ENCODE data around the gene IL37. TPM values are rescaled to one million over a fixed set of nuclear protein-coding genes. Genes with fewer than 3 reads are reported as not detected.
"Not testable (repeated sequence)": the region's sequence is repeated elsewhere in the genome, so short reads cannot be mapped to it uniquely, and the experiment has no call there.

IL37 gene
- total RNA-seq, 1 experiment from 2014 or later = 2.6 TPM

DNA sequence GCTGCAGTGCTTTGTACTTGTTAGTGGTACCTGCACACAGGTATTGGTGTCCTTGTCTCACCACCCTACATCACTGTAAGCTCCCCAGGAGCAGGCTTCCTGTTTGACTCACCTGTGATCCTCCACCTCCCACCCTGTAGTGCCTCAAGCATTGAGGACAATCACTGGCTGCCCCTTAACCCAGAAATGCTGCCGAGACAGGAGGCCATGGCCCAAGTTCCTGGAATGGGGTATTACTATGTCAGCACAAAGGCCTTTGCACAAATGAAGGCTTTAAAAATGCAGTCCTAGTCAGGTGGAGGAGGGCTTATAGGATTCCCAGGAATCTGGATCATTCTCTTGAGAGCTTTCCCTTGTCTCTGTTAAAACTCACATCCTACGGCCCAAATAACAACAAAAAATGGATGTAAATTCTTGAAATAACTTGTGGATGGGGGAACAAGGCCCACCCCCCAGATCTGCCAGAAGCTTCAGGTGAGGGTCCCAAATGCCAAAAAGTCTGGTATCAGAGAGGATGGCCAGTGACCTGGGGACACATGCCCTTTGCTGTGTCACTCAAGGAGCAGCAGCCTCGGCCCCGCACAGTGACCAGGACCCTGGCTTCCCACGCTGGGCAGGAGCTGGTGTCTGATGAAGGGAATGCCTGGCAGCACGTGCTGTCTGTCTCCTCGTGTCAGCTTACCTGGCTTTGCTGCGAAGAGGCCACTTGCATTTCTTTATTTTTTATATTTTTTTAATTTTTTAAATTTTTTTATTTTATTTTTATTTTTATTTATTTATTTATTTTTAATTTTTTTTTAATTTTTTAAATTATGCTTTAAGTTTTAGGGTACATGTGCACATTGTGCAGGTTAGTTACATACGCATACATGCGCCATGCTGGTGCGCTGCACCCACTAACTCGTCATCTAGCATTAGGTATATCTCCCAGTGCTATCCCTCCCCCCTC, 3.7 kb upstream of the IL37 start:
- no peaks in the 10 kb centered on the region for H3F3A ChIP-seq (ENCODE audit: low read length, unreplicated experiment)
- ChIA-PET CTCF (no interaction called here), POLR2A (ENCODE audit: unreplicated experiment) (interaction anchor here (0.6 kb wide), 1 partner anchor 170 kb away, joined by 7 read pairs; no protein-coding TSS in a partner anchor)
- H3K36me3 ChIP-seq (ENCODE audit: low read depth, low read length) = no peaks in the 10 kb centered on the region
- H2AFZ ChIP-seq (ENCODE audit: low read length) = no peak overlapping the region
- no peak for TF ChIP-seq EZH2phosphoT487 (IDR thresholded peaks at IDR 0.05; ENCODE audit: borderline replicate concordance, low read length)
- TF ChIP-seq, protein P1, sequence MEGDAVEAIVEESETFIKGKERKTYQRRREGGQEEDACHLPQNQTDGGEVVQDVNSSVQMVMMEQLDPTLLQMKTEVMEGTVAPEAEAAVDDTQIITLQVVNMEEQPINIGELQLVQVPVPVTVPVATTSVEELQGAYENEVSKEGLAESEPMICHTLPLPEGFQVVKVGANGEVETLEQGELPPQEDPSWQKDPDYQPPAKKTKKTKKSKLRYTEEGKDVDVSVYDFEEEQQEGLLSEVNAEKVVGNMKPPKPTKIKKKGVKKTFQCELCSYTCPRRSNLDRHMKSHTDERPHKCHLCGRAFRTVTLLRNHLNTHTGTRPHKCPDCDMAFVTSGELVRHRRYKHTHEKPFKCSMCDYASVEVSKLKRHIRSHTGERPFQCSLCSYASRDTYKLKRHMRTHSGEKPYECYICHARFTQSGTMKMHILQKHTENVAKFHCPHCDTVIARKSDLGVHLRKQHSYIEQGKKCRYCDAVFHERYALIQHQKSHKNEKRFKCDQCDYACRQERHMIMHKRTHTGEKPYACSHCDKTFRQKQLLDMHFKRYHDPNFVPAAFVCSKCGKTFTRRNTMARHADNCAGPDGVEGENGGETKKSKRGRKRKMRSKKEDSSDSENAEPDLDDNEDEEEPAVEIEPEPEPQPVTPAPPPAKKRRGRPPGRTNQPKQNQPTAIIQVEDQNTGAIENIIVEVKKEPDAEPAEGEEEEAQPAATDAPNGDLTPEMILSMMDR (conservative IDR thresholded peaks at IDR 0.05; ENCODE audit: low read depth, low read length) = no peak
- no peak for TF ChIP-seq EZH2 (IDR thresholded peaks at IDR 0.05; ENCODE audit: low read length, unreplicated experiment)
- no peak for DNase-seq
- no TSS peak for BruUV-seq (replicated peaks)
- no peaks in the 10 kb centered on the region for H3K79me2 ChIP-seq (ENCODE audit: low read length)
- intact Hi-C loops (cut with micrococcal nuclease) = no loop called here
- H3K4me3 ChIP-seq (ENCODE audit: low read length) = no peak overlapping the region
- no peaks in the 10 kb centered on the region for H3K9me3 ChIP-seq (ENCODE audit: low read length)
- H3K27ac ChIP-seq (ENCODE audit: low read length) = no peak overlapping the region
- no peaks in the 10 kb centered on the region for H4K20me1 ChIP-seq (ENCODE audit: low read length)
- ATAC-seq = no peak
- H3K9ac ChIP-seq (ENCODE audit: low read length) = no peak overlapping the region
- H3K9me2 ChIP-seq (replicated peaks; ENCODE audit: low read length) = no peaks in the 10 kb centered on the region
- H3K4me2 ChIP-seq (ENCODE audit: low read length) = no peak overlapping the region
- peaks cover 11% of the 10 kb centered on the region; the same call in 1 of the 2 replicates for H3K4me1 ChIP-seq (ENCODE audit: insufficient read depth, low read length)
- no peaks in the 10 kb centered on the region for H3K27me3 ChIP-seq (ENCODE audit: low read length)

DNA sequence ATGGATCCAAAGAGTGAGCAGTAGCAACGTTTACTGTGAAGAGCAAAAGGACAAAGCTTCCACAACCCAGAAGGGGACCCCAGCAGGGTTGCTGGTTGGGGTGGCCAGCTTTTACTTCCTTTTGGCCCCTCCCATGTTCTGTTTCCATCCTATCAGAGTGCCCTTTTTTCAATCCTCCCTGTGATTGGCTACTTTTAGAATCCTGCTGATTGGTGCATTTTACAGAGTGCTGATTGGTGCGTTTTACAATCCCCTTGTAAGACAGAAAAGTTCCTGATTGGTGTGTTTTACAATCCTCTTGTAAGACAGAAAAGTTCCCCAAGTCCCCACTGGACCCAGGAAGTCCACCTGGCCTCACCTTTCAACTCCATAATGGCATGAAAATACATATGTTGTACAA, 2.4 kb upstream of the IL37 start:
- POLR2A ChIA-PET (ENCODE audit: unreplicated experiment); DNase-seq; H3F3A ChIP-seq (ENCODE audit: low read length, unreplicated experiment); H3K36me3 ChIP-seq (ENCODE audit: low read depth, low read length); H3K27ac ChIP-seq (ENCODE audit: low read length); ATAC-seq; H3K9me2 ChIP-seq (replicated peaks; ENCODE audit: low read length); CTCF ChIA-PET; H2AFZ ChIP-seq (ENCODE audit: low read length); H3K9ac ChIP-seq (ENCODE audit: low read length); H3K9me3 ChIP-seq (ENCODE audit: low read length); H3K4me2 ChIP-seq (ENCODE audit: low read length); H3K79me2 ChIP-seq (ENCODE audit: low read length); H3K27me3 ChIP-seq (ENCODE audit: low read length); H4K20me1 ChIP-seq (ENCODE audit: low read length); BruUV-seq (replicated peaks); H3K4me3 ChIP-seq (ENCODE audit: low read length); intact Hi-C loops (cut with micrococcal nuclease): not testable (repeated sequence)
- H3K4me1 ChIP-seq (ENCODE audit: insufficient read depth, low read length) = peaks cover 11% of the 10 kb centered on the region; the same call in 1 of the 2 replicates

DNA sequence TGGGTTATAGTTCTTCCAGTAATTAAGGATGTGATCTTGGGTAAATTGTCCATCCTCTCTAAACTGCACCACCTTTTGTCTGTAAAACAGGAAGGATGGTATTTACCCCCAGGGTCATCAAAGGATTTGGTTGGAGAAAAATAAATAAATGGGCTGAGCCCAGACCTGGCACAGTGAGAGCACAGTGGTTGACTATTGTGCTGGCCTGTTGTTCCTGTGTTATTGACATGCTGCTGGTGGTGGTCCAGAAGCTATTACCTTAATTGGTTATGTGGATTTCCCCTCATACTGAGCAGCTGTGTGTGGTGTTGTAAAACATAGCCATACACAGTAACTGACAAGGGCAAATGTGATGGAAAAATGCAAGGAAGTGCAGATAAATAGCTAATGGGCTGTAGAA, 746 bp upstream of the IL37 start:
- Histone ChIP-seq H4K20me1 (ENCODE audit: low read length) (no peaks in the 10 kb centered on the region), H3K27me3 (ENCODE audit: low read length) (no peaks in the 10 kb centered on the region), H3K9me2 (replicated peaks; ENCODE audit: low read length) (0 out of 2 replicates have a peak, but pooled peaks cover 5% of the 10 kb centered on the region), H3K9me3 (ENCODE audit: low read length) (no peaks in the 10 kb centered on the region), H2AFZ (ENCODE audit: low read length) (no peak overlapping the region), H3K9ac (ENCODE audit: low read length) (no peak overlapping the region), H3F3A (ENCODE audit: low read length, unreplicated experiment) (no peaks in the 10 kb centered on the region), H3K4me3 (ENCODE audit: low read length) (no peak overlapping the region), H3K4me2 (ENCODE audit: low read length) (no peak overlapping the region), H3K4me1 (ENCODE audit: insufficient read depth, low read length) (peaks cover 11% of the 10 kb centered on the region; the same call in 1 of the 2 replicates), H3K27ac (ENCODE audit: low read length) (no peak overlapping the region), H3K36me3 (ENCODE audit: low read depth, low read length) (no peaks in the 10 kb centered on the region), H3K79me2 (ENCODE audit: low read length) (no peaks in the 10 kb centered on the region)
- ATAC-seq (no peak), DNase-seq (no peak)
- ChIA-PET CTCF (no interaction called here), POLR2A (ENCODE audit: unreplicated experiment) (no interaction called here)
- no TSS peak for BruUV-seq (replicated peaks)
- intact Hi-C loops (cut with micrococcal nuclease) = no loop called here
- no peak for TF ChIP-seq EZH2phosphoT487 (IDR thresholded peaks at IDR 0.05; ENCODE audit: borderline replicate concordance, low read length)

Data from PC-3 (cell line).